Renal cortex interstitium (tissue), 11 donors: ENCODE measurements around the gene MGAT4D. TPM values are rescaled to one million over a fixed set of nuclear protein-coding genes. Genes with fewer than 3 reads are reported as not detected.
A peak's percentile ranks its signal among the peaks of the same experiment; 100 is the strongest.
"Not testable (repeated sequence)": the region's sequence is repeated elsewhere in the genome, so short reads cannot be mapped to it uniquely, and the experiment has no call there.

ENCODE experiments used
- DNase-seq, 11 donors: peaks; one replicate each; pipeline ENCODE4 v3.0.0-alpha.2; 2013; ENCODE audit warnings: low read depth in 9 of 11, low spot score in 4 of 11; ENCODE audit errors: extremely low read depth in 1 of 11
- polyA plus RNA-seq, 3 donors: library from polyadenylated mRNA; unstranded; fragments of 120-200 nt; gene quantifications; one replicate each; pipeline ENCODE4 v1.2.1, GENCODE V29; 2013; ENCODE audit not compliant: insufficient read length in 3 of 3

Gene MGAT4D
- polyA plus RNA-seq, 3 donors, result not detected

- DNase-seq, result peak in 3 of 11 donors; percentile 5 to 7 (median 5)
Measured at GRCh38 chr4:140448830-140449229, 49.3 kb downstream of the MGAT4D start.

- DNase-seq, result no peak
Measured at GRCh38 chr4:140448162-140448561, 49.9 kb downstream of the MGAT4D start.

- DNase-seq, result not testable (repeated sequence)
Measured at GRCh38 chr4:140444347-140444746, 53.7 kb downstream of the MGAT4D start.

- DNase-seq, result no peak
Measured at GRCh38 chr4:140439644-140440142, 58.4 kb downstream of the MGAT4D start.

GRCh38 chr4:140427919-140428471, 70.1 kb downstream of the MGAT4D start:
- DNase-seq, result peak in 2 of 11 donors; percentile 2 to 5

GRCh38 chr4:140427106-140427918, 70.8 kb downstream of the MGAT4D start, which contains the start of gene CLGN:
TSS of gene CLGN (minus strand) at chr4:140427648. CDS start at chr4:140413078, 14,570 bp downstream.
- peak; percentile 51 to 81 (median 70) for DNase-seq

- DNase-seq, result peak in 2 of 11 donors; percentile 9 to 18
Measured at GRCh38 chr4:140426610-140427105, 71.4 kb downstream of the MGAT4D start.

GRCh38 chr4:140423106-140423505, 75.0 kb downstream of the MGAT4D start:
- DNase-seq, result no peak

- not testable (repeated sequence) for DNase-seq
Measured at GRCh38 chr4:140413130-140413969, 84.7 kb downstream of the MGAT4D start.

- no peak for DNase-seq
Measured at GRCh38 chr4:140408974-140409373, 89.1 kb downstream of the MGAT4D start.

GRCh38 chr4:140406292-140406691, 91.8 kb downstream of the MGAT4D start:
- no peak for DNase-seq

- no peak for DNase-seq
Measured at GRCh38 chr4:140400111-140400510, 98.0 kb downstream of the MGAT4D start.

- no peak for DNase-seq
Measured at GRCh38 chr4:140395668-140396067, 102.4 kb downstream of the MGAT4D start.

Other genes starting within 250 kb of the MGAT4D start
- 100 to 1,000 TPM; 127 to 157 (median 139) TPM for gene SCOC, start 124.6 kb downstream of the MGAT4D start, polyA plus RNA-seq
- gene CLGN, start 70.6 kb downstream of the MGAT4D start, polyA plus RNA-seq, result 1 to 10 TPM; 3.5 to 5.4 (median 3.6) TPM
- 10 to 100 TPM; 41.0 to 47.3 (median 43.9) TPM for gene ELMOD2, start 25.9 kb upstream of the MGAT4D start, polyA plus RNA-seq
- under 1 TPM in 2 of 3 donors, not detected in 1; 0.12 to 0.14 TPM for gene UCP1, start 70.7 kb upstream of the MGAT4D start, polyA plus RNA-seq